Measurements from ENCODE around the gene ARHGEF17. TPM values are rescaled to one million over a fixed set of nuclear protein-coding genes. Genes with fewer than 3 reads are reported as not detected.

The ARHGEF17 gene
- total and polyA plus RNA-seq, 2 of the 13 experiments (the other 11 are each of a cell fraction or from before 2014, with no cell fraction given) = 10.7 to 28.8 TPM

- TF ChIP-seq, protein P1, sequence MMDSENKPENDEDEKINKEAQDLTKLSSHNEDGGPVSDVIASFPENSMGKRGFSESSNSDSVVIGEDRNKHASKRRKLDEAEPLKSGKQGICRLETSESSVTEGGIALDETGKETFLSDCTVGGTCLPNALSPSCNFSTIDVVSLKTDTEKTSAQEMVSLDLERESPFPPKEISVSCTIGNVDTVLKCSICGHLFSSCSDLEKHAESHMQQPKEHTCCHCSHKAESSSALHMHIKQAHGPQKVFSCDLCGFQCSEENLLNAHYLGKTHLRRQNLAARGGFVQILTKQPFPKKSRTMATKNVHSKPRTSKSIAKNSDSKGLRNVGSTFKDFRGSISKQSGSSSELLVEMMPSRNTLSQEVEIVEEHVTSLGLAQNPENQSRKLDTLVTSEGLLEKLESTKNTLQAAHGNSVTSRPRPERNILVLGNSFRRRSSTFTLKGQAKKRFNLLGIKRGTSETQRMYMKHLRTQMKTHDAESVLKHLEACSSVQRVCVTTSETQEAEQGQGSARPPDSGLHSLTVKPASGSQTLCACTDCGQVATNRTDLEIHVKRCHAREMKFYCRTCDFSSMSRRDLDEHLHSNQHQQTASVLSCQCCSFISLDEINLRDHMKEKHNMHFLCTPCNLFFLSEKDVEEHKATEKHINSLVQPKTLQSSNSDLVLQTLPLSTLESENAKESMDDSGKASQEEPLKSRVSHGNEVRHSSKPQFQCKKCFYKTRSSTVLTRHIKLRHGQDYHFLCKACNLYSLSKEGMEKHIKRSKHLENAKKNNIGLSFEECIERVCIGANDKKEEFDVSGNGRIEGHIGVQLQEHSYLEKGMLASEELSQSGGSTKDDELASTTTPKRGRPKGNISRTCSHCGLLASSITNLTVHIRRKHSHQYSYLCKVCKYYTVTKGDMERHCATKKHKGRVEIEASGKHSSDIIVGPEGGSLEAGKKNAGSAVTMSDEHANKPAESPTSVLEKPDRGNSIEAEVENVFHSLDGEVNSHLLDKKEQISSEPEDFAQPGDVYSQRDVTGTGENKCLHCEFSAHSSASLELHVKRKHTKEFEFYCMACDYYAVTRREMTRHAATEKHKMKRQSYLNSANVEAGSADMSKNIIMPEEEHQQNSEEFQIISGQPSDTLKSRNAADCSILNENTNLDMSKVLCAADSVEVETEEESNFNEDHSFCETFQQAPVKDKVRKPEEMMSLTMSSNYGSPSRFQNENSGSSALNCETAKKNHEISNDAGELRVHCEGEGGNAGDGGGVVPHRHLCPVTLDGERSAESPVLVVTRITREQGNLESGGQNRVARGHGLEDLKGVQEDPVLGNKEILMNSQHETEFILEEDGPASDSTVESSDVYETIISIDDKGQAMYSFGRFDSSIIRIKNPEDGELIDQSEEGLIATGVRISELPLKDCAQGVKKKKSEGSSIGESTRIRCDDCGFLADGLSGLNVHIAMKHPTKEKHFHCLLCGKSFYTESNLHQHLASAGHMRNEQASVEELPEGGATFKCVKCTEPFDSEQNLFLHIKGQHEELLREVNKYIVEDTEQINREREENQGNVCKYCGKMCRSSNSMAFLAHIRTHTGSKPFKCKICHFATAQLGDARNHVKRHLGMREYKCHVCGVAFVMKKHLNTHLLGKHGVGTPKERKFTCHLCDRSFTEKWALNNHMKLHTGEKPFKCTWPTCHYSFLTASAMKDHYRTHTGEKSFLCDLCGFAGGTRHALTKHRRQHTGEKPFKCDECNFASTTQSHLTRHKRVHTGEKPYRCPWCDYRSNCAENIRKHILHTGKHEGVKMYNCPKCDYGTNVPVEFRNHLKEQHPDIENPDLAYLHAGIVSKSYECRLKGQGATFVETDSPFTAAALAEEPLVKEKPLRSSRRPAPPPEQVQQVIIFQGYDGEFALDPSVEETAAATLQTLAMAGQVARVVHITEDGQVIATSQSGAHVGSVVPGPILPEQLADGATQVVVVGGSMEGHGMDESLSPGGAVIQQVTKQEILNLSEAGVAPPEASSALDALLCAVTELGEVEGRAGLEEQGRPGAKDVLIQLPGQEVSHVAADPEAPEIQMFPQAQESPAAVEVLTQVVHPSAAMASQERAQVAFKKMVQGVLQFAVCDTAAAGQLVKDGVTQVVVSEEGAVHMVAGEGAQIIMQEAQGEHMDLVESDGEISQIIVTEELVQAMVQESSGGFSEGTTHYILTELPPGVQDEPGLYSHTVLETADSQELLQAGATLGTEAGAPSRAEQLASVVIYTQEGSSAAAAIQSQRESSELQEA (CRISPR knock-in tag; IDR thresholded peaks at IDR 0.05; ENCODE audit: not compliant biosample characterization) = peak; percentile 43
- TF ChIP-seq ZMYM4 (CRISPR knock-in tag; IDR thresholded peaks at IDR 0.05) (peak; percentile 58), ZNF777 (CRISPR knock-in tag; IDR thresholded peaks at IDR 0.05) (peak; percentile 98), ZNF333 (CRISPR knock-in tag; IDR thresholded peaks at IDR 0.05; ENCODE audit: borderline replicate concordance) (no peak), MLLT10 (CRISPR knock-in tag; IDR thresholded peaks at IDR 0.05) (no peak), FOXO4 (CRISPR knock-in tag; conservative IDR thresholded peaks at IDR 0.05) (0 out of 2 replicates have a peak, but pooled peaks have one; percentile 88), AFF4 (CRISPR knock-in tag; IDR thresholded peaks at IDR 0.05) (no peak)
- TF ChIP-seq, protein P2, sequence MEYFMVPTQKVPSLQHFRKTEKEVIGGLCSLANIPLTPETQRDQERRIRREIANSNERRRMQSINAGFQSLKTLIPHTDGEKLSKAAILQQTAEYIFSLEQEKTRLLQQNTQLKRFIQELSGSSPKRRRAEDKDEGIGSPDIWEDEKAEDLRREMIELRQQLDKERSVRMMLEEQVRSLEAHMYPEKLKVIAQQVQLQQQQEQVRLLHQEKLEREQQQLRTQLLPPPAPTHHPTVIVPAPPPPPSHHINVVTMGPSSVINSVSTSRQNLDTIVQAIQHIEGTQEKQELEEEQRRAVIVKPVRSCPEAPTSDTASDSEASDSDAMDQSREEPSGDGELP (IDR thresholded peaks at IDR 0.05; ENCODE audit: borderline replicate concordance, low read depth) = peak; percentile 55; the same call in 1 of the 2 replicates
- TF ChIP-seq, protein P3, sequence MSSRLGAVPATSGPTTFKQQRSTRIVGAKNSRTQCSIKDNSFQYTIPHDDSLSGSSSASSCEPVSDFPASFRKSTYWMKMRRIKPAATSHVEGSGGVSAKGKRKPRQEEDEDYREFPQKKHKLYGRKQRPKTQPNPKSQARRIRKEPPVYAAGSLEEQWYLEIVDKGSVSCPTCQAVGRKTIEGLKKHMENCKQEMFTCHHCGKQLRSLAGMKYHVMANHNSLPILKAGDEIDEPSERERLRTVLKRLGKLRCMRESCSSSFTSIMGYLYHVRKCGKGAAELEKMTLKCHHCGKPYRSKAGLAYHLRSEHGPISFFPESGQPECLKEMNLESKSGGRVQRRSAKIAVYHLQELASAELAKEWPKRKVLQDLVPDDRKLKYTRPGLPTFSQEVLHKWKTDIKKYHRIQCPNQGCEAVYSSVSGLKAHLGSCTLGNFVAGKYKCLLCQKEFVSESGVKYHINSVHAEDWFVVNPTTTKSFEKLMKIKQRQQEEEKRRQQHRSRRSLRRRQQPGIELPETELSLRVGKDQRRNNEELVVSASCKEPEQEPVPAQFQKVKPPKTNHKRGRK (CRISPR knock-in tag; IDR thresholded peaks at IDR 0.05) = no peak
Measured at GRCh38 chr11:73308961-73309919, 1.2 kb downstream of the ARHGEF17 start (continued).

Measured in HepG2 (cell line).